ENCODE measurements around the gene IGSF10. TPM values are rescaled to one million over a fixed set of nuclear protein-coding genes. Genes with fewer than 3 reads are reported as not detected.

The IGSF10 gene
- total and polyA plus RNA-seq, 2 of the 8 experiments (the other 6 are each of a cell fraction or from before 2014, with no cell fraction given) = 0.59 to 0.95 TPM

- no peak for TF ChIP-seq CTBP2 (IDR thresholded peaks at IDR 0.05; ENCODE audit: borderline replicate concordance, insufficient read depth, insufficient read length, low read length)
- TF ChIP-seq, protein P1, sequence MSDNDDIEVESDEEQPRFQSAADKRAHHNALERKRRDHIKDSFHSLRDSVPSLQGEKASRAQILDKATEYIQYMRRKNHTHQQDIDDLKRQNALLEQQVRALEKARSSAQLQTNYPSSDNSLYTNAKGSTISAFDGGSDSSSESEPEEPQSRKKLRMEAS (IDR thresholded peaks at IDR 0.05) = no peak
- no peak for TF ChIP-seq CBX8 (IDR thresholded peaks at IDR 0.05; ENCODE audit: borderline replicate concordance, low read depth, low read length)
- TF ChIP-seq EGR1 (IDR thresholded peaks at IDR 0.05; ENCODE audit: borderline replicate concordance, low read depth, low read length) = no peak
These were observed 1.5 kb upstream of the IGSF10 start (continued) for GRCh38 chr3:151462278-151462780.
